Colonic mucosa (tissue), 2 donors: Measurements from ENCODE around the gene MROH8. TPM values are rescaled to one million over a fixed set of nuclear protein-coding genes. Genes with fewer than 3 reads are reported as not detected.

Experiments used
- total RNA-seq, 2 donors: library from RNA; stranded (reverse); fragmentation: NEBNext Ultra II Directional in 1 of 2; extraction: Animal tissue kit (Norgen Biotek cat#: 25700) in 1 of 2; gene quantifications; one replicate each; pipeline ENCODE4 v1.2.1, GENCODE V29; 2021
- donor health status: DM: no; HTN: no; CAD: no.
- donor health status: DM: no; HTN: no; CAD: no.

The MROH8 gene
- total RNA-seq, 2 donors from 2014 or later, result 0.90 to 1.3 TPM

Other genes starting within 250 kb of the MROH8 start
- 10 to 100 TPM; 24.0 to 35.6 TPM for gene SAMHD1, start 227.8 kb downstream of the MROH8 start, total RNA-seq
- 10 to 100 TPM in 1 of 2 donors, 1 to 10 TPM in 1; 6.9 to 17.6 TPM for gene RBL1, start 83.6 kb downstream of the MROH8 start, total RNA-seq
- 100 to 1,000 TPM; 154 to 269 TPM for gene RPN2, start 218 bp downstream of the MROH8 start, total RNA-seq
- gene GHRH, start 82.3 kb upstream of the MROH8 start, total RNA-seq, result not detected
- gene MANBAL, start 110.1 kb upstream of the MROH8 start, total RNA-seq, result 10 to 100 TPM; 27.1 to 44.6 TPM
- 100 to 1,000 TPM; 102 to 123 TPM for gene SRC, start 166.6 kb upstream of the MROH8 start, total RNA-seq